ENCODE data around the gene IL1R2.

The IL1R2 gene

GRCh38 chr2:101974663-101975062 lies 17.1 kb upstream of the IL1R2 start:
- no peak for DNase-seq (ENCODE audit: low read depth)

- DNase-seq (ENCODE audit: low read depth) = no peak
These were observed 16.4 kb upstream of the IL1R2 start for GRCh38 chr2:101975171-101975870.

GRCh38 chr2:101976891-101977290 lies 14.9 kb upstream of the IL1R2 start:
- no peak for DNase-seq (ENCODE audit: low read depth)

GRCh38 chr2:101980368-101980767 lies 11.4 kb upstream of the IL1R2 start:
- no peak for DNase-seq (ENCODE audit: low read depth)

DNA sequence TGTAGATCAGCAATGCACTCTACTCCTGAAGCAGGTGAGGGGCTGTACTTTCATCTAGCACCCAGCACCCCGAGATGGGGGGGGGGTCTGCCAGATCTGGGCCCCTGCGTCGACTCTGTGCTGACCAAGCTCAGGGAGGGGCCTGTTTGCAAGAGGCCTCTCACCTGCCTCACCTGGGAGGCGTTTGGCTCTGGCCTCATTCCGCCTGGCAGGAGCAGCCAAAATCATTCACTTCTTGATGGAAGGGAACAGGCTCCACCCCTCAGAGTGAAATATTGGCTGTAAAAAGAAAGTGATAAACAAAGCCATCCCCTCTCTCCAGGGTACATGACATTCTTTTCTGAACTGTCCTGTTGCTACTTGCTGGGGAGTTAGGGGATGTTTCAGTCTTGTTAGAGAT lies 10.7 kb upstream of the IL1R2 start:
- DNase-seq (ENCODE audit: low read depth) = no peak

DNA sequence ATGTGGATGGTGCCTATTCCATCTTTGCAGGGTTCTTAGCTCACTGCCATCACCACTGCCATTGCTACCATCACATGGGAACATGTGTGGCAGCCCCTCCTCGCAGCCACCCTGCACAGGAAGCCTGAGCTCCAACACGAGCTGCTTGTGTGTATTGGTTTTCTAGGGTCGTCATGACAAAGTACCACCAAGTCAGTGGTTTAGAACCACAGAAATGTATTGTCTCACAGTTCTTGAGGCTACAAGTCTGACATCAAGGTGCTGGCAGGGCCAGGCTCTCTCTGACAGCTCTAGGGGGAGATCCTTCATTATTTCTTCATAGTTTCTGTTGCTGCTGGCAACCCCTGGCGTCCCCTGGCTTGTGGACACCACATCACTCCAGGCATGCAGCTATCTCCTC lies 10.3 kb upstream of the IL1R2 start:
- DNase-seq (ENCODE audit: low read depth) = no peak

- DNase-seq (ENCODE audit: low read depth) = no peak
These were observed 9.2 kb upstream of the IL1R2 start for GRCh38 chr2:101982495-101983029.

DNA sequence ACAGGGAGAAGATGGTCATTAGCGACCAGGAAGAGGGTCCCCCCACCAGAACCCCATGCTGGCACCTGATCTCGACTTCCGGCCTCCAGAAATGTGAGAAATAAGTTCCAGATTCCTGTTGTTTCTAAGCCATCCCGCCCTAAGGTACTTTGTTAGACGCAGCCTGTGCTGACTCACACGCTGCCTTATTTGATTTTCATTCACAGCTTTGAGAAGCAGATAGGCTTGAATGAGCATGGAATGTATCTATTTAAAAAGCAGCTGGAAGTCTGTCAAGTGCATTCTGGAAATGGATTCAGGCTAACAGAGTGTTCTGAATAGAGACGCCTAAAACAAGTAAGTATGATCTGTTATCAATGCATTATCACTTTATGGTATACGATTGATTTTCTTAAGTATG lies 8.3 kb upstream of the IL1R2 start:
- no peak for DNase-seq (ENCODE audit: low read depth)

DNA sequence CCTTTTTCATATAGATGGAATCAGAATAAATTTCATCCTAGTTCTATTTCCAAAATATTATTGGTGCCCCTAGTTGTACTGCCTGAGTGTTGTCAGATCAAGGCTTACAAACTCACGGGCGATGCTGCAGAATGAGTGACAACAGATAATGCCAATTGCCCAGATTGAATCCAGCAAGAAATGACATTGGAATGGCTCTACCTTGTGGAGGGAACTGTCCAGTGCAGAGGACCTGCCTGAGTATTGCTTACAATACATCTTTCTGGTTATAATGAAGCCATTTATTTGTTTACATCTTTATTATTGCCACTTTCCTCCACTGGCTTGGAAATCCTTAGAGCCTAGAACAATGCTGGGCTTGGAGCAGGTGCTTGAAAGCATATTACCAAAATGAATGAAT lies 7.8 kb upstream of the IL1R2 start:
- DNase-seq (ENCODE audit: low read depth) = no peak

DNA sequence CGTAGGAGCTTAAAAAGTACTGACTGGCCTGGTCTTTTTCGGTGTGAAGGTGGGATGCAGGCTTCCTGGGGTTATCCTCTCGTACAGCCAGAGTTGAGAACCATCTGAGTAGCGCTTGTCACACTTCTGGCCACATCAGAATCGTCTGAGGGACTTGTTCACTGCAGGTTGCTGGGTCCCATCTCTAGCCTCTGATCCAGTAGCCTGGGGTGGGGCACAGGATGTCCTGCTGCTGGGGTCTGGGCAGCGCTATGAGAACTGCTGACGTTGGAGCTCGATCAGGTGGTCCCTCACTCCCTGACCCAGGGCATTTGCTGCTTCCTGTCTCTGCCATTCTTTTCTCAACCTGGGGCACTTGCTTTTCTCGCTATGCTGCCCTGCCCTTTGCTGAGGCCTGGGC lies 7.1 kb upstream of the IL1R2 start:
- DNase-seq (ENCODE audit: low read depth) = no peak

- DNase-seq (ENCODE audit: low read depth) = no peak
These were observed 6.5 kb upstream of the IL1R2 start for GRCh38 chr2:101985101-101985792.

GRCh38 chr2:101985793-101986164 lies 6.0 kb upstream of the IL1R2 start:
- DNase-seq (ENCODE audit: low read depth) = no peak

GRCh38 chr2:101986376-101986775 lies 5.4 kb upstream of the IL1R2 start:
- no peak for DNase-seq (ENCODE audit: low read depth)

DNA sequence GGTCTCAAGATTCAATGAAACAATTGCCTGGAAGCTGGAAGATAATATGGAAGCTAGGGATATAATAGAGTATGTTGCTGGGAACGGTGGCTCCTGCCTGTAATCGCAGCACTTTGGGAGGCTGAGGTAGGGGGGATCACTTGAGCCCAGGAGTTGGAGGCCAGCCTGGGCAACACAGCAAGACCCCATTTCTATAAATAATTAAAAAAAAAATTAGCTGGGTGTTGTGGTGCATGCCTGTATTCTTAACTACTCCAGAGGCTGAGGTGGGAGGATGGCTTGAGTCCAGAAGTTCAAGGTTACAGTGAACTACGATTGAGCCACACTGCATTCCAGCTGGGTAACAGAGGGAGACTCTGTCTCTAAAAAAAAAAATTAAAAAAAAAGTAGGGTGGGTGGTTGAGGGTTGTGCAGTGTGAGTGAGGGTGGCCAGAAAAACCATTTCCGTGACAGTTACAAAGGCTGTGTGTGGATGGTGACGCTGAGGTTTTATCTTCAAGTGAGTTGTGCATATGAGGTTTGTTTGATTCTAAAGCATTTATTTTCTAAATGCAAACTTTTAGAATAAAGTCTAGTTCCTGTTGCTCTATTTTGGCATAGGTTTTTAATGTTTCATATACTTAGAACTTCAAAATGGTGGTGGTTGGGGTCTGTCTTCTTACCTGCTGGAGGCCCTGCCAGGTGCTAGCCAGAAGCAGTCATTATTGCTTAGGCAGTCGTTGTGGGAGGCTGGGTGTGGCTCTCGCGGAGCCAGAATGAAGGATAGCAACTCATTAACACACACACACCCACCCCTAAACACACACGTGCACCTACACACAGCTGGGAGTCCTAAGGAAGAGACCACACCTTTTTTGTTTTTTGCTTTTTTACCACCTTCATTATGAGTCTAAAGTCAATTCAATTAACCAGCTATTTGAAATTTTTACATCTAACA lies 4.7 kb upstream of the IL1R2 start:
- no peak for DNase-seq (ENCODE audit: low read depth)

DNA sequence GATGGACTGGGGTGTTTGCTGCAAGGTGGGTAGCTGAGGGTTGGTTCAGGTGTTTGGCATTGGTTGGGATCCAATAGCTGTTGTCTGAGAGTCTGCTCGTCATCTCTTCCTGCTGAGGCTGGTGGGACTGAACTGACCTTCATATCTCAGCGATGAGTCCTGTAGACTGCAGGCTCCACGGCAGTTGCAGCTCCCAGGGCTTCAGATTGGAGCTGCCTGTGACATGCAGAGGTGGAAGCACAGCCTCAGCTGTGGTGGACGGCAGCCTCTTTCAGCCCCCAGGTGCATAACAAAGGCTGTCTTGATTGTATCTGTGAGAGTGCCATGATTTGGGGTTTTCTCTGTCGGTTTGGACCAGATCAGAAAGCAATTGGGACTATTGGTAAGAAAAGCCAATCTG lies 3.9 kb upstream of the IL1R2 start:
- no peak for DNase-seq (ENCODE audit: low read depth)

- no peak for DNase-seq (ENCODE audit: low read depth)
These were observed 3.2 kb upstream of the IL1R2 start for GRCh38 chr2:101988541-101988940.

DNA sequence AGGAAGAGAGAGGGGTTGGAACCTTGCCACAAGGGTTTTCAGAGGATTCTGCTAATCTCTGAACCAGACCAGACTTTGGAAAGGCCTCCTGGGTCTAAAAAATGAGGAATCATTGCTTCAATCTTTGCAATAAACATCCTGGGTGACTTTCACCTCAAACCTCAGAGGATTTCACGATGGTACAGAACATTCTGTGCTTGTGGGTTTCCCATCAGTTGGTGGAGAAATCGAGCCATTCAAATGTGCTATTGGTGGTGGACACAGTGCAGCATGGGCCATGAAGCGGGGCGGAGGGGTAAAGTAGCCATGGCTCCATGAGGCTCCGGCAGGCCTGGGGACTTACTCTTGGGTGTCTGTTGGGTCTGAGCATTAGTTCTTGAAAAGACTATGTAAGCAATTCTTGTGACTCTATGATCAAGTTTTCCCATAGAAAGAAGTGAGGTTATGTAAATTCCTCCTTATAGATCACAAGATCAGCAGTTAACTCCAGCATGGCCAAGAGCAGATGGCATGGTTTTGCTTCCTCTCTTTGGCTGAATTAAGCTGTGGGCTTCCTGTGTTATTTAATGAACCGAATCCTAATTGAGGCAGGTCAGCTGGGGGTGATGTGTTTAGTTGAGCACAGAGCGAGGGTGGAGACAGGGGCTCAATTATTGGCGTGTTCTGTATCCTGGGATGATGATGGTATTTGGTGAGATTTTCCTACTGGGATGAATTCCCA lies 1.9 kb upstream of the IL1R2 start:
- DNase-seq (ENCODE audit: low read depth) = no peak

DNA sequence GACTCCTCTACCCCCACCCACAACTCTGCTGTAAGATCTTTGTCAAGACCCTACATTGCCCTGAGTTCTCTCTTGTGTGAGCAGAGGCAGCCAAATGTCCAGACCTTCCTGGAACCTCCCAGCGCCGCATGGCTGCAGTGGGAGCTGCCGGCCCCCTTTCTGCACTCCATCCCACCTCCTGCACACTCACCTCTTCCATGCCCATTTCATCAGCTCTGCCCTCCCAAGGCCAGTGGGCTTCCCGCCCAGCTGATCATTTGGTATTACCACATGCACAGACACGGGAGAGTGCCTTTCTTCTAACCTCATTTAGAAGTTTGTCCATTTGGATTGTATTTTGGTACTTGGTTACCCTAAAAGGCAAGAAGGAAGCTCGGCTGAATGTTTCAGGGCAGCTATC lies 2.0 kb downstream of the IL1R2 start:
- no peak for DNase-seq (ENCODE audit: low read depth)

GRCh38 chr2:101995019-101995418 lies 3.3 kb downstream of the IL1R2 start:
- DNase-seq (ENCODE audit: low read depth) = no peak

- DNase-seq (ENCODE audit: low read depth) = no peak
These were observed 4.0 kb downstream of the IL1R2 start for GRCh38 chr2:101995804-101996203.

GRCh38 chr2:101998556-101998895 lies 6.8 kb downstream of the IL1R2 start:
- DNase-seq (ENCODE audit: low read depth) = no peak

All from activated T-cell treated with anti-CD3 and anti-CD28 coated beads for 1 hour (primary cell).